ENCODE data around the gene NPAS1. TPM values are rescaled to one million over a fixed set of nuclear protein-coding genes. Genes with fewer than 3 reads are reported as not detected.
"Not testable (repeated sequence)": the region's sequence is repeated elsewhere in the genome, so short reads cannot be mapped to it uniquely, and the experiment has no call there.

The NPAS1 gene
- total RNA-seq, 1 donor from 2014 or later = 0.47 TPM

DNA sequence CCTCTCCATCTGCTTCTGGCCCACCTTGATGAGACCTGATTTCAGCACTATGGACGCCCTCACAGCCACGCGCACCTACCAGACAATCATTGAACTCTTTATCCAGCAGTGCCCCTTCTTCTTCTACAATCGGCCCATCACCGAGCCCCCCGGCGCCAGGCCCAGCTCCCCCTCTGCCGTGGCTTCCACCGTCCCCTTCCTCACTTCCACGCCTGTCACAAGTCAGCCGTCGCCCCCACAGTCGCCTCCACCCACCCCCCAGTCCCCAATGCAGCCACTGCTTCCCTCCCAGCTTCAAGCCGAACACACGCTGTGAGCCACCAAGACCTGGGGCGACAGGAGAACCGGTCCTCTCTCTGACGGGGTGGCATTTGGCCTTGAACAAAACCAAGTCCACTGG is 19.3 kb upstream of the NPAS1 start:
- Mint-ChIP-seq H3K4me3 (no peak overlapping the region), H3K36me3 (ENCODE audit: low read depth) (peaks cover 9% of the 10 kb centered on the region), H3K9me3 (no peaks in the 10 kb centered on the region), H3K27ac (peak overlapping the region; percentile 29), H3K27me3 (peaks cover 11% of the 10 kb centered on the region), H3K4me1 (no peaks in the 10 kb centered on the region)
- DNase-seq = no peak
- intact Hi-C loops (cut with micrococcal nuclease) = no loop called here

DNA sequence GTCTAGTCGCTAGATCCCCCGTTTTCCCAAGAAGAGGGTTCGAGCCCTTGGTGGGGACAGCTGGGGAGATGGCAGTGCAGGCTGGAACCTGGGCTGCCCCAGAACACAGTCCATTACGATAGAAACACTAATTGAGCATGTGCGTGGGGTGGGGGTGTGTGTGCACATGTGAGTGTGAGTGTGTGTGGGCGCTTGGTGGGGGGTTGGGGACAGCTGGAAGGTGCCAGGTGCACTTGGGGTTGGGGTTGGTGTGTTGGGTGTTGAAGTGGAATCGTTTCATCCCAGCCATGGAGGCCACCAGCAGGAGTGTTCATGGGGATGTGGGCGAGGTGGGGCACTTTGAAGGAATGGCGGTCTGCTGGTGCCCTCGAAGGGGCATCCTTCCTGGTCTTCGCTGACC is 18.1 kb upstream of the NPAS1 start:
- peaks cover 11% of the 10 kb centered on the region for H3K36me3 Mint-ChIP-seq (ENCODE audit: low read depth)
- no peak for DNase-seq
- H3K27me3 Mint-ChIP-seq = peaks cover 18% of the 10 kb centered on the region
- no peaks in the 10 kb centered on the region for H3K4me1 Mint-ChIP-seq
- intact Hi-C loops (cut with micrococcal nuclease) = no loop called here
- no peak overlapping the region for H3K27ac Mint-ChIP-seq
- no peaks in the 10 kb centered on the region for H3K9me3 Mint-ChIP-seq
- no peak overlapping the region for H3K4me3 Mint-ChIP-seq

DNA sequence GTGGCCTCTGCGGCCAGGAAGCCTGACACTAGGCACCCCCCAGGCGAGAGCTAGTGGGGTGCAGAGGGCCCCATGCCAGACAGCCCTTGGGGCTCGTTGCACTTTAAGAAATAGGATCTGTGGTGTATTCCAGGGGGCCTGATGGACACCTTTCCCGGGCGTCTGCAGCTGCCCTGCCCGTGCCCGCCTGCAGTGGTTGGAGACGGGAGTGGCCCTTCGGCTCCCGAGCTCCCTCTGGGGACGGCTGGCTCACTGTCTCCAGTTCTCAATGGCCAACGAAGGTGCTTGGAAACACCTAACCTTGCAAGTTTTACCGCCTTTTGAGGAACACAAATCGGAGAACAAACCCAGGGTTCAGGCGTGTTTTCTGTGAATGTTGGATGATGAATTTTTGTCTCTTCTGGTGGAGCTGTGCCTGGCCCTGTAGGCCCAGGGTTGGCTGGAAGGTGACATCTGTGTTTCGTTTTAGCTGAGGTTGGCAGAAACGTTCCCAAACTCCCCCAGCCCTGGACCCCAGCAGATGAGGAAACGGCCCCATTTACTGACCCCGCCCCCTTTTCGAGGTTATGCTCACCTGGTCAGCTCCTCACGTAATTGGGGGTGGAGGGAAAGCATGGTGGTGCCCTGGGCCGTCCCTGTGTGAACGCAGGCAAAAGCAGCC is 17.4 kb upstream of the NPAS1 start:
- DNase-seq = no peak
- peaks cover 21% of the 10 kb centered on the region for H3K27me3 Mint-ChIP-seq
- H3K36me3 Mint-ChIP-seq (ENCODE audit: low read depth) = peaks cover 11% of the 10 kb centered on the region
- H3K27ac Mint-ChIP-seq = no peak overlapping the region
- no peak overlapping the region for H3K4me3 Mint-ChIP-seq
- no peaks in the 10 kb centered on the region for H3K9me3 Mint-ChIP-seq
- intact Hi-C loops (cut with micrococcal nuclease) = no loop called here
- H3K4me1 Mint-ChIP-seq = no peaks in the 10 kb centered on the region

DNA sequence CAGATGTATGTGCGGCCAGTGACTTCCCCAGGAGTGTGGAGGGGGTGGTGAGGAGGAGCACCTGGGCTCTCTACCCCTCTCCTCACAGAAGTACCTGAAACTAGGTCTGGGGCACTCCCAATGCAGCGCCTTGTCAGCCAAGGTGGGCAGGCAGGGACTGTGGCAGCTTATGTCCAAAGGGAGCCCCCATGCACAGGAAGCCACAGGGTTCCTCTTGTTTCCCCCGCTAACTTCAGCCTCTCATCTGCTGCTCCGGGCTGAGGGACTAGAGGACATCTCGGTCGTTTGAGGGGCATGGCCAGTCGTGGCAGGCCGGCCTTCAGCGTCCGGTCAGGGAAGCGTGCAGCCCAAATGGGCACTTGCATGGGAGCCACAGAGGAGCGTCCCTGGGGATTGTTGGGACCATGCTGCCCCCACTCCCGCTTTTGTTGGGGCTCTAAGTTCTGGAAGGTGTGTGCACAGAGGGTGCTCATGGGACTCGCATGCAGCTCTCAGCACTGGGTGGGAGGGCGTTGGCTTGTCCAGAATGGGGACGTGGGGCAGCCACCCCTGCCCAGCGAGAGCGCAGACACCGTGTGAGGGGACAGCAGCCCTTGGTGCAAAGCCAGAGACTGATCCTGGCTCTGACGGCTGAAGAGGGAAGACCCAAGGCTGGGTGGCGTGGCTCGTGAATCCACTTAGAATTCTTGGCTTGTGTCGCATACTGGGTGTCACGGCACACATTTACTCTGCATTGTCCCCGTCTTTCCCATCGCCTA is 16.6 kb upstream of the NPAS1 start:
- Mint-ChIP-seq H3K36me3 (ENCODE audit: low read depth) (peaks cover 11% of the 10 kb centered on the region), H3K9me3 (no peaks in the 10 kb centered on the region), H3K27me3 (peaks cover 24% of the 10 kb centered on the region), H3K4me3 (no peak overlapping the region), H3K27ac (no peak overlapping the region), H3K4me1 (no peaks in the 10 kb centered on the region)
- no peak for DNase-seq
- intact Hi-C loops (cut with micrococcal nuclease) = no loop called here

DNA sequence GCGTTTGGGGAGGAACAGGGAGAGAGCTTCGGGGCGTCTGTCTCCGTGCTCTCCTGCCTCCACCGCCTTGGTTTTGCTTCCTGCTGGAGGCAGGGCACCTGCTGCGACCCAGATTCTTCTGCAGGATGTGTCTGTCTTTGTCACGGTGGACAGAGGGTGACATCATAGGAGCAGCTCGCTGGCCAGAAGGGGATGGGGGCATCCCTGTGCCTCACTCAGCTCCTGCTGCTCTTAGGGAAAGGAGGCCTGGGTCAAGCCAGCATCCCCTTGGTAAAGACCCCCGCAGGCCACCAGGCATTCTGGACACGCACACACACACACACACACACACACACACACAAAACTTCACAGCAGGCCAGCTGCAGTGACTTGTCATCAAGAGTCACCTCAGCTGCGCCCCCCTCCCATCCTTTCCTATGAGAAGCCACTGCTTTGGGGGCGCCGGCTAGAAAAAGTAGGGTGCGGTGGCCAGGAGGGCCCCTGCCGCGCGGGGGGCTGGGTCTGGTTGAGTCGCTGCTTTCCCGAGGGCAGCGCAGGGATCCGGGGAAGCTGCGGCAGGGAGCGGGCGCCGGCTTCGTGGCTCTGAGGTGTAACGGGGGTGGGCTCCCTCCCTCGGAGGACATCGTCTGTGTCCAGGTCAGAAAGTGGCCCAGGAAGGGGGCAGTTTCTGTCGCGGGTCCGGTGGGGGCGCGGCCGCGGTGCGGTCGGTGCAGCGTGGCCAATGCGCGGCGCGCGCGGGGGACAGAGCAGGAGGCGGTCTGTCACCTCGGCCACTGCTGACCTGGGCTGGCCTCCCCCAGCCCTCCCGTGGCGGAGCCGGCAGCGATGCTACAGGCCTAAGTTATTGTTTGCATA is 15.8 kb upstream of the NPAS1 start:
- Mint-ChIP-seq H3K27me3 (peaks cover 26% of the 10 kb centered on the region), H3K4me1 (no peaks in the 10 kb centered on the region), H3K27ac (no peak overlapping the region), H3K9me3 (no peaks in the 10 kb centered on the region), H3K4me3 (no peak overlapping the region), H3K36me3 (ENCODE audit: low read depth) (peaks cover 11% of the 10 kb centered on the region)
- intact Hi-C loops (cut with micrococcal nuclease) = no loop called here
- no peak for DNase-seq

DNA sequence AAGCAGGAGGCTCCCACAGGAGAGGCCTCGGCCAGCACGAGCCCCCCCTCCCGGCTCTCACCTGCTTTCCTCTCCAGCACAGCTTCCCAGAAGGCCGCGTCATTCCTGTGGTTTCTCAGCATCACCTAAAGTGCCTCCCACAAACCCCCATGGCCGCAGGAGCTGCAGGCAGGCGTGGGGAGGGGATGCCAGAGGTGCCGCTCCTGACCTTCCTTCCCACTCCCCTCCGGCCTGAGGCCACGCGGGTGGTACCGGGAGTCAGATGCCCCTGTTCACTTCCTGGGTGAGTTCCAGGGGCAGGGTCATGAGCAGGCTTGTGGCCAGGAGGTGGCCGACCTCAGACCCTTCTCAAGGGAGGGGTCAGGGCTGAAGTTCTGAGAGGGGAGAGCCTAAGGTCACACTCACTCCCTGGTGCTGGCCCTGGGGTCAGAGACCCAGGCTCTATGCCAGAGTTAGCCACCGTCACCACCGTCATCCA is 14.4 kb upstream of the NPAS1 start:
- intact Hi-C loops (cut with micrococcal nuclease) = no loop called here
- H3K4me1 Mint-ChIP-seq = no peaks in the 10 kb centered on the region
- H3K36me3 Mint-ChIP-seq (ENCODE audit: low read depth) = peaks cover 6% of the 10 kb centered on the region
- no peaks in the 10 kb centered on the region for H3K9me3 Mint-ChIP-seq
- H3K27me3 Mint-ChIP-seq = peaks cover 26% of the 10 kb centered on the region
- no peak for DNase-seq
- no peak overlapping the region for H3K4me3 Mint-ChIP-seq
- H3K27ac Mint-ChIP-seq = no peak overlapping the region

DNA sequence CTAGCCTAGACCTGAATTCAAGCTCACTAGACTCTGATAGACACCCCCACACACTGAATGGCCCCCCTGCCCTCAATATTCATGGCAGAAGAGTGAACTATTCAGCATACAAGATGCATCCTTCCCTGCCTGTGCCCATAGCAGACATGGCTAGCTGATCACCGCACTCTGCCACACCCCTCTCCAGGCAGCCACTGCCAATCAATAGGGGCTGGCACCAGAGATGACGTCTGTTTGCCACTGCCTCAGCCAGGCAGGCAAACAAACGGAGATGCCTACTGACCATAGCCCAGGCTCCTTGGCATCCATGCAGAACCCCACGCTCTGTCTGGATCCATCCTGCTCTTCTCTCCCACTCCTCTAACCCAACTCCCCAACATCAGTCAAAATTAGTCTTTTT is 13.8 kb upstream of the NPAS1 start:
- Mint-ChIP-seq H3K36me3 (ENCODE audit: low read depth) (peaks cover 2% of the 10 kb centered on the region), H3K4me1 (no peaks in the 10 kb centered on the region), H3K4me3 (no peak overlapping the region), H3K27me3 (peaks cover 28% of the 10 kb centered on the region), H3K9me3 (no peaks in the 10 kb centered on the region), H3K27ac (no peak overlapping the region)
- intact Hi-C loops (cut with micrococcal nuclease) = no loop called here
- no peak for DNase-seq

DNA sequence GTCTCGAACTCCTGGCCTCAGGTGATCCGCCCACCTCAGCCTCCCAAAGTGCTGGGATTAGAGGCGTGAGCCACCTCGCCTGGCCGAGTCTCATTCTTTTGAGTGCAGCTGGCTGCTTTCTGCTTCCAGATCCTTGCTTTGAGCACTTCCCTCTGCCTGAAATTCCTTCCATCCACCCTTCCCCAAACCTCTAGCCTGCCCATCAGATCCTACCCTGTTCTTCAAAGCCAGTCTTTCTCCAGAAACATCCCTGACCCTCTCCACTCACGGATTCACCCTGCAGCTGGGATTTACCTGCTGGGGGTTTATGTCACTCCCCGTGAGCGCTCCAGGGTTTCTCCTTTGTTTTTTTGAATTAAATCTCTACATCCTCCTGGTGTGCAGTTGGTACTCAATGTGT is 13.1 kb upstream of the NPAS1 start:
- Mint-ChIP-seq H3K4me3 (no peak overlapping the region), H3K4me1 (no peaks in the 10 kb centered on the region), H3K36me3 (ENCODE audit: low read depth) (peaks cover 2% of the 10 kb centered on the region), H3K27me3 (peaks cover 28% of the 10 kb centered on the region), H3K9me3 (no peaks in the 10 kb centered on the region), H3K27ac (no peak overlapping the region)
- intact Hi-C loops (cut with micrococcal nuclease) = no loop called here
- no peak for DNase-seq

DNA sequence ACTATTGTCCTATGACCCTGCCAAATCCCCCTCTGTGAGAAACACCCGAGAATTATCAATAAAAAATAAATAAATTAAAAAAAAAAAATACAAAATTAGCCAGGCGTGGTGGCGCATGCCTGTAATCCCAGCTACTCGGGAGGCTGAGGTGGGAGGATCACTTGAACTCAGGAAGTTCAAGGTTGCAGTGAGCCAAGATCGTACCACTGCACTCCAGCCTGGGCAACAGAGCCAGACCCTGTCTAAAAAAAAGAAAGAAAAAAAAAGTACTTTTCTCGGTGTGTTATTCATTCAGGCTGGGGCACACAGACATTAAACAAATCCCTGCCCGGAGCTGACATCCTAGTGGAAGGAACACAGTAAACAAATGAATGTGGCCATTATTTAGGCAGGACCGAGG is 9.1 kb upstream of the NPAS1 start:
- DNase-seq; H3K9me3 Mint-ChIP-seq; H3K36me3 Mint-ChIP-seq (ENCODE audit: low read depth); H3K4me3 Mint-ChIP-seq; H3K4me1 Mint-ChIP-seq; H3K27ac Mint-ChIP-seq: not testable (repeated sequence)
- H3K27me3 Mint-ChIP-seq = peaks cover 24% of the 10 kb centered on the region
- intact Hi-C loops (cut with micrococcal nuclease) = loop anchor here (5.0 kb wide), 1 partner anchor 237 kb away; no protein-coding TSS in a partner anchor

DNA sequence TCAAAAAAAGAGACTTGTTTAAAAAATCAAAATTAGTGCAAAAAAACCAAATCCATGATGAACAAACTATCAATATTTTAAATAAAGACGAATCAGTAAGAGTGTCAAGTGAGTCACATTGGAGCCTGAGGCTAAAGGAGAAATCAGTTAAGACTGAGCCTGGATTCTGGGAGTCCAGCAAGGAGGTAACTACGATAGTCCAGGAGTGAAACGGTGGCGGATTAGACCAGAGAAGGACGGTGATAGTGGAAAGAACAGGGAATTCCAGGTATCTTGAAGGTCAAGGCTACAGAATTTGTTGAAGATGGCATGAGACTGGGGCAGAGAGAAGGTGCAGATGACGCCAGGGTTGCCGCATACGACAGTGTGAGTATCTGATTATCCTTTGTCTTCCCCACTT is 7.0 kb upstream of the NPAS1 start:
- intact Hi-C loops (cut with micrococcal nuclease) = loop anchor here (1.0 to 5.0 kb wide), 3 partner anchors 23 to 235 kb away; no protein-coding TSS in a partner anchor
- no peak overlapping the region for H3K4me3 Mint-ChIP-seq
- peaks cover 20% of the 10 kb centered on the region for H3K27me3 Mint-ChIP-seq
- H3K36me3 Mint-ChIP-seq (ENCODE audit: low read depth) = no peaks in the 10 kb centered on the region
- H3K9me3 Mint-ChIP-seq = no peaks in the 10 kb centered on the region
- DNase-seq = no peak
- no peak overlapping the region for H3K27ac Mint-ChIP-seq
- peaks cover 9% of the 10 kb centered on the region for H3K4me1 Mint-ChIP-seq

DNA sequence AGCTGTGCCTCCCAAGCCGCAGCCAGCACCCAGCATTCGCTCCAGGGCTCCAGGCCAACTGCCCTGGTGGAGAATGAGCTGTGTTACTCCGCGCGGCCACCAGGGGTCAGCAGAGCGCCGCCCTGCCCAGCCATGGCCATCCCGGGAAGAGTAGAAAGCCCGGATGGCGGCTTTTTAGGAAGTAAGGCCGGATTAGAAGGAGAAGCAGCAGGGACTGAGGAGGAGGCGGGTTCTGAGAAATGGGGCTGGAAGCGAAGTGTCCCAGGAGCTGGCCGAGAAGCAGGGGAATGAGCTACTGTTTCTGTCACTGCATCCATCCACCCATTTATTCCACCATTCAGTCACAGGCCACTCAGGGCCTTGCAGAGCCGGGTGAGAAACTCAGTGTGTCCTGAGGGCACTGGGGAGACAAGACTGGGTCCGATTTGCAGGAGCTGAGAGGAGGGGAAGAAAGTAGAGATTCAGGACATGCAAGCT is 6.6 kb upstream of the NPAS1 start:
- peak; percentile 91 for DNase-seq
- no peak overlapping the region for H3K27ac Mint-ChIP-seq
- H3K4me1 Mint-ChIP-seq = peaks cover 9% of the 10 kb centered on the region
- H3K4me3 Mint-ChIP-seq = peak overlapping the region; percentile 18
- H3K36me3 Mint-ChIP-seq (ENCODE audit: low read depth) = no peaks in the 10 kb centered on the region
- intact Hi-C loops (cut with micrococcal nuclease) = loop anchor here (1.0 to 5.0 kb wide), 3 partner anchors 22 to 234 kb away; no protein-coding TSS in a partner anchor
- peaks cover 16% of the 10 kb centered on the region for H3K27me3 Mint-ChIP-seq
- no peaks in the 10 kb centered on the region for H3K9me3 Mint-ChIP-seq

DNA sequence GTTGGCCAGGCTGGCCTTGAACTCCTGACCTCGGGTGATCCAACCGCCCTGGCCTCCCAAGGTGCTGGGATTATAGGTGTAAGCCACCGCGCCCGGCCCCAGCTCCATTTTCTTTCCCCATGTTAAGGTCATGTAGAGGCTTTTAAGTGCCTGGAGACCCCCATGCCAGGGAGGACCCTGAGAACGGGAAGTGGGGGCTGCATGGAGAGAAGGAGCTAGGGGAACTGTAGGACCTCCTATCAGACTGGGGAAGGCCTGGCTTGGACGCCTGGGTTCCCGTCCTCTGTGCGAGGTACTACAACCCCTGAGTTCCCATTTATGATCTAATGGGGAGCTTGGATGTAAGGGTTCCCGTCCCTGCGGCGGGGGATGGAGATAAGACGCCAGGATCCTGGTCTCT is 714 bp upstream of the NPAS1 start:
- Mint-ChIP-seq H3K27me3 (peaks cover 49% of the 10 kb centered on the region), H3K36me3 (ENCODE audit: low read depth) (no peaks in the 10 kb centered on the region), H3K27ac (no peak overlapping the region), H3K4me3 (peak overlapping the region; percentile 39), H3K4me1 (peaks cover 7% of the 10 kb centered on the region), H3K9me3 (no peaks in the 10 kb centered on the region)
- DNase-seq = no peak
- intact Hi-C loops (cut with micrococcal nuclease) = no loop called here

DNA sequence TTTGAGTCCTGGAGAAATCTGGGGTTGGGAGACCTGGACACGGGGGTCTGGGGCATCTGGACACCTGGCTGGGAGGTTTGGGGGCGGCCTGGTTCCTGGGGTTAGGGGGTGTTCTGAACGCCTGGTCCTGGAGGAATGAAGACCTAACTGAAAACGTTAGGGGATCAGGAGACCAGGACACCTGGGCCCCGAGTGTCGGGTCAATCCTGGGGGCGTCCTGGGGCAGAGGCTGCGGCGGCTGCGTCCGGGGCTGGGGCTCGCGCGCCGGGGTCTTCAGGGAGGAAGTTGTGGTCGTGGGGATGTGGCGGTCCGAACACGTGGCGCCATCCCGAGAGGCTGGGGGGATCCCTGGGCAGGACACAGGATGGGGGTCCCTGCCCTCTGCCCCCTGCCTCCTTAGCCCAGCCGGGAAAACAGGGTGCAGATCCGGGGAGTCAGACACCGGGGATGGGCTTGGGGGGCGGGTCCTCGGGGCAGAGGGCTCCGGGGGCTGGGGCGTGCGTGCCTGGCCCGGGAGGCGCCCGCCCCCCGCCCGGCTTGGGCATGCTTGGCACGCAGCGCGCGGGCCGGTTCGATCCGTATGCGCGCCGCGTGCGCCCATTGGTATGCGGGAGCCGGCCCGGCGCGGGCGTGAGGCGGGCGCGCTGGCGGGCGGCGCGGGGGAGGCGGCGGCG is 632 bp downstream of the NPAS1 start:
- intact Hi-C loops (cut with micrococcal nuclease) = no loop called here

More for the DNA sequence above, 632 bp downstream of the NPAS1 start:
- peak overlapping the region; percentile 48 for H3K4me3 Mint-ChIP-seq
- peaks cover 7% of the 10 kb centered on the region for H3K4me1 Mint-ChIP-seq
- H3K27me3 Mint-ChIP-seq = peaks cover 54% of the 10 kb centered on the region
- no peak for DNase-seq
- no peak overlapping the region for H3K27ac Mint-ChIP-seq
- no peaks in the 10 kb centered on the region for H3K36me3 Mint-ChIP-seq (ENCODE audit: low read depth)
- no peaks in the 10 kb centered on the region for H3K9me3 Mint-ChIP-seq
